ENCODE measurements around the gene TMC1.

The TMC1 gene

DNA sequence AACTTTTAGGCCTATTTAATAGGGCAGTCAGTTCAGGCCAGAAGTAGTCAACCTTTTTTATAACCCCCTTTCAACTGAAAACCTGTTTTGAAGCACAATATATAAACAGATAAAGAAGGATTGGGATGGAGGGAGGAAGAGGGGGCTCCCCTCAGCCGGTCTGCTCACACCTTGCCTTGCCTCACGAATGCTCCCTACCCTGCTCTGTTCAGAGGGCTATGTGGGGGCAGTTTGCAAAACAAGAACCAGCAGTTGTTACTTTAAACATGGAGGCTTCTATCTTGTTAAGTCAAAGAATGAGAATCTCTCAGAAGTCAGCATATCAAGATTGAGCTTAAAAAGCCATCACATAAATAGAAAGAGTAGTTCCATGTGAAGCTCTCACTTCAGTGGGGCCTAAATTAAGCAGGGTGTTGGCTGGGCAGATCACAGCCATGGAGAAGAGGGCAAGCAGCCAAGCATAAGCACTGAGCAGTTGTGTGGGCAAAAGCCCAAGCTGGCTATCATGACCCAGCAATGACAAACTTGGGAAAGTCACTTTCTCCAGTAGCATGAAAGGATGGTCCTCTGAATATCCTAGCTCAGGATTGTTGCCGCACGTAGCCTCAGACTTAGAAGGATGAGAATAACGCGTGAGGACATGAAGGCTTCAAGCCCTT is 360.8 kb downstream of the TMC1 start:
- DNase-seq, result no peak

DNA sequence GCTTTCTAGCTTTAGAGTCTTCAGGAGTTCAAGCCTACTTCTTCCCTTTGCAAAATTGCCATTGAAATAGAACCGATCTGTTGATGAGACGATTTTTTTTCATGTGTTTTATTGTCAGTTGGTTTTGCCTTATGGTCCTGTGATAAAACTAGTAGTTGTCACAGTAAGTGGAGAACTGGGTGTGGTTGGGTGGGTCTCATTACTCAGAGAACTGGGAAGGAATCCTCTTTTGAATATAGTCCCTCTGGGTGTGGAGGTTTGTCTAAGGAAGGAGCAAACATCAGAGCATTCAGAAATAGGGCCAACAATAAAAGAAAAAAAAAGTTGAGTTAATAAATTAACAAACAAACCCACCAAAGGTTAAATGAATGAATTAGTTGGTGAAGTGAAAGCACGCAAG is 362.5 kb downstream of the TMC1 start:
- DNase-seq, result no peak

DNA sequence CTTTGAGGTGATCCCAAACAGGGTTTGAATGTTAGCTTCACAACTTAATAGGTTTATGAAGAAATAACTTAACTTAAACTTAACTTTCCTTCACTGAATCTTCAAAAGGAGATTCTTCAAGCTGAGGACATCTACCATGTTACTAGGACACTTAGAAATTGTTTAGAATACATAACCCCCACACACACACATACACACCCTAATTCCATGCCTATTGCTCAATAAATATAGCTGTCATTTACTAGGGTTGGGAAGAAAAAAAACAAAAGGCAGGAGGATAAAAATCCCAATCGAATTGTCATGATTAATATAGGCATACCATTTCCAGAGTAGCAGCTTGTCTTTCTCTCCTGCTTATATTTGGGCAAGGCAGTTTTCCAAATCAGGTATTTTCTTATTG is 363.1 kb downstream of the TMC1 start:
- DNase-seq, result no peak

Measured in DMS53 (cell line).